ENCODE measurements around the gene B3GAT1. TPM values are rescaled to one million over a fixed set of nuclear protein-coding genes. Genes with fewer than 3 reads are reported as not detected.

B3GAT1 gene
- total RNA-seq, 2 experiments from 2014 or later = 0.14 to 0.22 TPM

- Histone ChIP-seq H3K4me1 (ENCODE audit: insufficient read depth, low read length) (no peaks in the 10 kb centered on the region), H3K36me3 (ENCODE audit: insufficient read depth, low read length) (no peaks in the 10 kb centered on the region), H3K27me3 (ENCODE audit: control insufficient read depth in 1 of 2, insufficient read depth in 2 of 2, low read length in 2 of 2) (no peaks in the 10 kb centered on the region), H3K9me3 (ENCODE audit: control insufficient read depth in 1 of 2, insufficient read depth in 1 of 2, low read length in 2 of 2) (no peaks in the 10 kb centered on the region), H3K27ac (ENCODE audit: low read depth in 1 of 2, low read length in 2 of 2) (no peak overlapping the region), H3K4me3 (ENCODE audit: low read length) (no peak overlapping the region)
- Mint-ChIP-seq H3K27me3 (peaks cover 26% of the 10 kb centered on the region), H3K9me3 (no peaks in the 10 kb centered on the region), H3K4me3 (no peak overlapping the region), H3K4me1 (ENCODE audit: low read depth) (no peaks in the 10 kb centered on the region), H3K27ac (no peak overlapping the region), H3K36me3 (ENCODE audit: low read depth) (no peaks in the 10 kb centered on the region)
- ChIA-PET CTCF (no interaction called here), POLR2A (no interaction called here)
- no peak for ATAC-seq (ENCODE audit: poor library complexity)
- no peak for DNase-seq
- no peak for TF ChIP-seq CTCF (IDR thresholded peaks at IDR 0.05)
- intact Hi-C loops (cut with DNase I, micrococcal nuclease) = no loop called here
Observed at GRCh38 chr11:134442246-134442645, 30.2 kb upstream of the B3GAT1 start.

GRCh38 chr11:134441706-134442105, 29.7 kb upstream of the B3GAT1 start:
- no peak for TF ChIP-seq CTCF (IDR thresholded peaks at IDR 0.05)
- Mint-ChIP-seq H3K27ac (no peak overlapping the region), H3K4me1 (ENCODE audit: low read depth) (no peaks in the 10 kb centered on the region), H3K27me3 (peaks cover 26% of the 10 kb centered on the region), H3K9me3 (no peaks in the 10 kb centered on the region), H3K4me3 (no peak overlapping the region), H3K36me3 (ENCODE audit: low read depth) (no peaks in the 10 kb centered on the region)
- ATAC-seq (ENCODE audit: poor library complexity) = no peak
- ChIA-PET POLR2A (no interaction called here), CTCF (no interaction called here)
- intact Hi-C loops (cut with DNase I, micrococcal nuclease) = no loop called here
- Histone ChIP-seq H3K9me3 (ENCODE audit: control insufficient read depth in 1 of 2, insufficient read depth in 1 of 2, low read length in 2 of 2) (no peaks in the 10 kb centered on the region), H3K27ac (ENCODE audit: low read depth in 1 of 2, low read length in 2 of 2) (no peak overlapping the region), H3K27me3 (ENCODE audit: control insufficient read depth in 1 of 2, insufficient read depth in 2 of 2, low read length in 2 of 2) (no peaks in the 10 kb centered on the region), H3K36me3 (ENCODE audit: insufficient read depth, low read length) (no peaks in the 10 kb centered on the region), H3K4me1 (ENCODE audit: insufficient read depth, low read length) (no peaks in the 10 kb centered on the region), H3K4me3 (ENCODE audit: low read length) (no peak overlapping the region)
- no peak for DNase-seq

- TF ChIP-seq CTCF (IDR thresholded peaks at IDR 0.05) = no peak
- Mint-ChIP-seq H3K27ac (no peak overlapping the region), H3K9me3 (no peaks in the 10 kb centered on the region), H3K4me3 (no peak overlapping the region), H3K27me3 (peaks cover 26% of the 10 kb centered on the region), H3K4me1 (ENCODE audit: low read depth) (no peaks in the 10 kb centered on the region), H3K36me3 (ENCODE audit: low read depth) (no peaks in the 10 kb centered on the region)
- Histone ChIP-seq H3K36me3 (ENCODE audit: insufficient read depth, low read length) (no peaks in the 10 kb centered on the region), H3K4me3 (ENCODE audit: low read length) (no peak overlapping the region), H3K9me3 (ENCODE audit: control insufficient read depth in 1 of 2, insufficient read depth in 1 of 2, low read length in 2 of 2) (no peaks in the 10 kb centered on the region), H3K27me3 (ENCODE audit: control insufficient read depth in 1 of 2, insufficient read depth in 2 of 2, low read length in 2 of 2) (no peaks in the 10 kb centered on the region), H3K27ac (ENCODE audit: low read depth in 1 of 2, low read length in 2 of 2) (no peak overlapping the region), H3K4me1 (ENCODE audit: insufficient read depth, low read length) (no peaks in the 10 kb centered on the region)
- ChIA-PET CTCF (no interaction called here), POLR2A (no interaction called here)
- ATAC-seq (ENCODE audit: poor library complexity) = no peak
- intact Hi-C loops (cut with DNase I, micrococcal nuclease) = no loop called here
- no peak for DNase-seq
Observed at GRCh38 chr11:134441281-134441680, 29.2 kb upstream of the B3GAT1 start.
